Osteoblast (primary cell): ENCODE measurements around the gene ZMIZ1. TPM values are rescaled to one million over a fixed set of nuclear protein-coding genes. Genes with fewer than 3 reads are reported as not detected.
A peak's percentile ranks its signal among the peaks of the same experiment; 100 is the strongest.

Source experiments
- DNase-seq: peaks from one replicate; pipeline ENCODE4 v3.0.0; 2011; ENCODE audit warnings: low spot score, mixed read lengths; ENCODE audit not compliant: insufficient read length; ENCODE audit errors: missing footprints
- H2AFZ ChIP-seq: 2 replicates; pipeline ENCODE4 v1.6.0; 2011; ENCODE audit warnings: mild to moderate bottlenecking, low read length
- H3K27ac ChIP-seq: 2 replicates; pipeline ENCODE4 v1.5.1; 2011; ENCODE audit warnings: mild to moderate bottlenecking, low read depth, low read length, moderate library complexity
- H3K27me3 ChIP-seq: 2 replicates; pipeline ENCODE4 v1.6.0; 2012; ENCODE audit warnings: mild to moderate bottlenecking, control low read depth, inconsistent platforms, low read length, moderate library complexity; ENCODE audit not compliant: insufficient read depth
- H3K36me3 ChIP-seq: 2 replicates; pipeline ENCODE4 v1.5.1; 2011; ENCODE audit warnings: mild to moderate bottlenecking, low read length, control low read depth, moderate library complexity; ENCODE audit not compliant: insufficient read depth
- H3K4me1 ChIP-seq: 2 replicates; pipeline ENCODE4 v1.5.1; 2011; ENCODE audit warnings: mild to moderate bottlenecking, low read length, control low read depth, moderate library complexity; ENCODE audit not compliant: insufficient read depth
- H3K4me2 ChIP-seq: 2 replicates; pipeline ENCODE4 v1.6.0; 2011; ENCODE audit warnings: mild to moderate bottlenecking, low read length; ENCODE audit not compliant: insufficient read depth
- H3K4me3 ChIP-seq: fragments of 200-600 bp; sonication (generic); 3 replicates; pipeline ENCODE4 v1.5.1; 2012; ENCODE audit warnings: mild to moderate bottlenecking, low read length, inconsistent platforms; ENCODE audit not compliant: insufficient read depth
- H3K79me2 ChIP-seq: 2 replicates; pipeline ENCODE4 v1.6.0; 2012; ENCODE audit warnings: mild to moderate bottlenecking, low read length, control low read depth, inconsistent platforms; ENCODE audit not compliant: insufficient read depth
- H3K9me3 ChIP-seq: 2 replicates; pipeline ENCODE4 v1.5.1; 2011; ENCODE audit warnings: low read depth, low read length, control low read depth
- H4K20me1 ChIP-seq: 2 replicates; pipeline ENCODE4 v1.6.0; 2012; ENCODE audit warnings: mild to moderate bottlenecking, low read length, control low read depth; ENCODE audit not compliant: insufficient read depth
- CTCF ChIP-seq: IDR thresholded peaks from 2 replicates; pipeline ENCODE4 v1.5.1; 2011; ENCODE audit warnings: mild to moderate bottlenecking, low read depth, low read length, moderate library complexity; ENCODE audit errors: extremely low read depth
- total RNA-seq: library from RNA; depleted of rRNA; stranded (reverse); fragments of >200 nt; gene quantifications from 2 replicates; pipeline ENCODE4 v1.2.3, GENCODE V29; 2012

Gene ZMIZ1
- total RNA-seq, 1 donor: 40.9 TPM

GRCh38 chr10:79119306-79119705 is 50.5 kb downstream of the ZMIZ1 start:
- peaks cover 73% of the 10 kb centered on the region for H3K36me3 ChIP-seq
- H3K79me2 ChIP-seq: peaks cover 100% of the 10 kb centered on the region
- peaks cover 95% of the 10 kb centered on the region for H4K20me1 ChIP-seq

GRCh38 chr10:79123547-79123963 is 54.8 kb downstream of the ZMIZ1 start:
- no peaks in the 10 kb centered on the region for H3K9me3 ChIP-seq
- no peak overlapping the region for H3K27ac ChIP-seq
- no peak overlapping the region for H2AFZ ChIP-seq
- DNase-seq: no peak
- no peak overlapping the region for H3K4me2 ChIP-seq
- TF ChIP-seq CTCF: no peak
- no peak overlapping the region for H3K4me3 ChIP-seq
- H3K36me3 ChIP-seq: peaks cover 67% of the 10 kb centered on the region
- H3K79me2 ChIP-seq: peaks cover 98% of the 10 kb centered on the region
- H4K20me1 ChIP-seq: peaks cover 92% of the 10 kb centered on the region
- H3K4me1 ChIP-seq: peaks cover 24% of the 10 kb centered on the region
- H3K27me3 ChIP-seq: no peaks in the 10 kb centered on the region

More at GRCh38 chr10:79119306-79119705, 50.5 kb downstream of the ZMIZ1 start:
- H3K9me3 ChIP-seq: no peaks in the 10 kb centered on the region
- no peak overlapping the region for H3K4me3 ChIP-seq
- no peak overlapping the region for H3K27ac ChIP-seq
- no peak for DNase-seq
- H3K4me2 ChIP-seq: no peak overlapping the region
- peaks cover 24% of the 10 kb centered on the region for H3K4me1 ChIP-seq
- H3K27me3 ChIP-seq: no peaks in the 10 kb centered on the region
- H2AFZ ChIP-seq: no peak overlapping the region
- TF ChIP-seq CTCF: no peak

- Histone ChIP-seq H3K36me3 (peaks cover 62% of the 10 kb centered on the region), H3K4me3 (no peak overlapping the region), H2AFZ (no peak overlapping the region), H3K4me1 (peaks cover 29% of the 10 kb centered on the region), H3K9me3 (no peaks in the 10 kb centered on the region), H3K27me3 (no peaks in the 10 kb centered on the region), H4K20me1 (peaks cover 87% of the 10 kb centered on the region), H3K27ac (peak overlapping the region; percentile 8), H3K79me2 (peaks cover 98% of the 10 kb centered on the region), H3K4me2 (no peak overlapping the region)
- no peak for TF ChIP-seq CTCF
- no peak for DNase-seq
These were observed 55.3 kb downstream of the ZMIZ1 start for GRCh38 chr10:79124066-79124465.

GRCh38 chr10:79125092-79125491 is 56.3 kb downstream of the ZMIZ1 start:
- no peak for TF ChIP-seq CTCF
- H3K4me1 ChIP-seq: peaks cover 39% of the 10 kb centered on the region
- no peaks in the 10 kb centered on the region for H3K27me3 ChIP-seq
- no peaks in the 10 kb centered on the region for H3K9me3 ChIP-seq
- no peak for DNase-seq
- peaks cover 52% of the 10 kb centered on the region for H3K36me3 ChIP-seq
- no peak overlapping the region for H3K27ac ChIP-seq
- peaks cover 85% of the 10 kb centered on the region for H4K20me1 ChIP-seq
- no peak overlapping the region for H2AFZ ChIP-seq
- peaks cover 98% of the 10 kb centered on the region for H3K79me2 ChIP-seq
- no peak overlapping the region for H3K4me2 ChIP-seq
- H3K4me3 ChIP-seq: no peak overlapping the region
